CD14-positive monocyte (primary cell): Measurements from ENCODE around the gene SH3RF1. TPM values are rescaled to one million over a fixed set of nuclear protein-coding genes. Genes with fewer than 3 reads are reported as not detected.
A peak's percentile ranks its signal among the peaks of the same experiment; 100 is the strongest.

Experiments
- DNase-seq, 3 donors: peaks; one replicate each; pipeline ENCODE4 v3.0.0-alpha.2; 2011 to 2022
- H2AFZ ChIP-seq: 2 replicates; pipeline ENCODE4 v1.6.0; 2012; ENCODE audit warnings: mild to moderate bottlenecking, low read depth, low read length, inconsistent platforms; ENCODE audit not compliant: insufficient read depth, poor library complexity, severe bottlenecking
- H3K27ac ChIP-seq, 2 donors: 1 replicate in 1 of 2; 2 replicates in 1 of 2; pipeline ENCODE4 v1.5.1; 2012 to 2013; ENCODE audit warnings: low read length in 2 of 2, control low read depth in 1 of 2, inconsistent platforms in 1 of 2, low read depth in 1 of 2, mild to moderate bottlenecking in 1 of 2
- H3K27me3 ChIP-seq, 2 donors: one replicate each; pipeline versions ENCODE4 v1.6.0 to v1.6.1; 2011 to 2013; ENCODE audit warnings: low read length in 2 of 2; ENCODE audit not compliant: control insufficient read depth in 2 of 2, insufficient read depth in 2 of 2
- H3K36me3 ChIP-seq, 2 donors: replicated peaks in 1 of 2; 1 replicate in 1 of 2; 2 replicates in 1 of 2; pipeline versions ENCODE4 v1.5.1 to v1.6.1; 2012 to 2013; ENCODE audit warnings: low read length in 2 of 2, control low read depth in 1 of 2, inconsistent platforms in 1 of 2, mild to moderate bottlenecking in 1 of 2; ENCODE audit not compliant: insufficient read depth in 2 of 2, control insufficient read depth in 1 of 2
- H3K4me1 ChIP-seq, 2 donors: 1 replicate in 1 of 2; 2 replicates in 1 of 2; pipeline versions ENCODE4 v1.5.1 to v1.6.1; 2012 to 2013; ENCODE audit warnings: low read length in 2 of 2, control low read depth in 1 of 2, inconsistent platforms in 1 of 2, mild to moderate bottlenecking in 1 of 2, moderate library complexity in 1 of 2; ENCODE audit not compliant: insufficient read depth in 2 of 2, control insufficient read depth in 1 of 2
- H3K4me2 ChIP-seq: replicated peaks from 2 replicates; pipeline ENCODE3; 2012; ENCODE audit warnings: low read length, moderate library complexity, mild to moderate bottlenecking; ENCODE audit not compliant: poor library complexity, severe bottlenecking; ENCODE audit errors: extremely low read depth
- H3K4me3 ChIP-seq, 3 experiments: fragments of 200-600 bp in 1 of 3; sonication (generic) in 1 of 3; replicated peaks in 1 of 3; 1 replicate in 2 of 3; 2 replicates in 1 of 3; pipeline ENCODE4 v1.5.1; 2011 to 2013; ENCODE audit warnings: low read length in 3 of 3, mild to moderate bottlenecking in 3 of 3, control low read depth in 2 of 3, low read depth in 2 of 3, inconsistent platforms in 1 of 3, moderate library complexity in 1 of 3
- H3K79me2 ChIP-seq: 2 replicates; pipeline ENCODE4 v1.6.0; 2012; ENCODE audit warnings: mild to moderate bottlenecking, control low read depth, inconsistent platforms, low read length, moderate library complexity; ENCODE audit not compliant: insufficient read depth
- H3K9ac ChIP-seq: 2 replicates; pipeline ENCODE4 v1.6.0; 2017; ENCODE audit warnings: low read length, mild to moderate bottlenecking; ENCODE audit not compliant: insufficient read depth, poor library complexity, severe bottlenecking
- H3K9me3 ChIP-seq, 2 donors: replicated peaks in 1 of 2; 1 replicate in 1 of 2; 2 replicates in 1 of 2; pipeline versions ENCODE4 v1.5.1 to v1.6.1; 2012 to 2013; ENCODE audit warnings: low read length in 2 of 2, control low read depth in 1 of 2; ENCODE audit not compliant: control insufficient read depth in 1 of 2, insufficient read depth in 1 of 2
- H4K20me1 ChIP-seq: 2 replicates; pipeline ENCODE4 v1.6.0; 2012; ENCODE audit warnings: mild to moderate bottlenecking, low read length, control low read depth, moderate library complexity; ENCODE audit not compliant: insufficient read depth
- H3K27ac Mint-ChIP-seq, 7 donors: one replicate each; pipeline ENCODE4 v1.8.0; 2020; ENCODE audit warnings: mild to moderate bottlenecking in 7 of 7, mixed read lengths in 7 of 7, moderate library complexity in 6 of 7, inconsistent platforms in 2 of 7
- H3K27me3 Mint-ChIP-seq, 3 donors: one replicate each; pipeline ENCODE4 v1.8.0; 2021 to 2022; ENCODE audit warnings: low read depth in 3 of 3, mild to moderate bottlenecking in 3 of 3, mixed read lengths in 3 of 3, moderate library complexity in 3 of 3, inconsistent platforms in 1 of 3
- H3K36me3 Mint-ChIP-seq, 2 donors: one replicate each; pipeline ENCODE4 v1.8.0; 2020; ENCODE audit warnings: mixed read lengths in 2 of 2, inconsistent platforms in 1 of 2, mild to moderate bottlenecking in 1 of 2
- H3K4me1 Mint-ChIP-seq: one replicate; pipeline ENCODE4 v1.8.0; 2020; ENCODE audit warnings: mild to moderate bottlenecking, mixed read lengths
- H3K4me3 Mint-ChIP-seq, 2 donors: one replicate each; pipeline ENCODE4 v1.8.0; 2020; ENCODE audit warnings: mild to moderate bottlenecking in 2 of 2, mixed read lengths in 2 of 2, moderate library complexity in 1 of 2
- H3K9me3 Mint-ChIP-seq, 7 donors: one replicate each; pipeline ENCODE4 v1.8.0; 2020 to 2022; ENCODE audit warnings: mixed read lengths in 7 of 7, mild to moderate bottlenecking in 6 of 7, moderate library complexity in 6 of 7, inconsistent platforms in 2 of 7
- WGBS: methylation state at CpG from one replicate; pipeline ENCODE4 v1.1.5; 2013; ENCODE audit warnings: missing lambda C conversion rate; ENCODE audit not compliant: insufficient coverage; 5-methylcytosine and 5-hydroxymethylcytosine counted together
- intact Hi-C, 2 donors: fragments of 100-400 bp; cut with micrococcal nuclease; formaldehyde crosslinking; loops; one replicate each; pipeline versions ENCODE4 v1.15.0 to v1.15.1; 2023
- polyA plus RNA-seq, 3 donors: library from polyadenylated mRNA; depleted of rRNA in 1 of 3; unstranded in 2 of 3; stranded (reverse) in 1 of 3; fragments of 300-500 nt in 2 of 3; fragments of >200 nt in 1 of 3; fragmentation: Illumina TruSeq in 2 of 3; gene quantifications; 1 replicate in 2 of 3; 2 replicates in 1 of 3; pipeline ENCODE4 v1.2.3, GENCODE V29; 2012 to 2021
- TF ChIP-seq, protein P1 (sequence below): fragments of 200-600 bp; IDR thresholded peaks from one replicate; pipeline ENCODE4 v1.8.0; 2022; ENCODE audit warnings: antibody characterized with exemption, mild to moderate bottlenecking

The SH3RF1 gene
- polyA plus RNA-seq, 3 donors: 3.1 to 4.7 (median 4.4) TPM

DNA sequence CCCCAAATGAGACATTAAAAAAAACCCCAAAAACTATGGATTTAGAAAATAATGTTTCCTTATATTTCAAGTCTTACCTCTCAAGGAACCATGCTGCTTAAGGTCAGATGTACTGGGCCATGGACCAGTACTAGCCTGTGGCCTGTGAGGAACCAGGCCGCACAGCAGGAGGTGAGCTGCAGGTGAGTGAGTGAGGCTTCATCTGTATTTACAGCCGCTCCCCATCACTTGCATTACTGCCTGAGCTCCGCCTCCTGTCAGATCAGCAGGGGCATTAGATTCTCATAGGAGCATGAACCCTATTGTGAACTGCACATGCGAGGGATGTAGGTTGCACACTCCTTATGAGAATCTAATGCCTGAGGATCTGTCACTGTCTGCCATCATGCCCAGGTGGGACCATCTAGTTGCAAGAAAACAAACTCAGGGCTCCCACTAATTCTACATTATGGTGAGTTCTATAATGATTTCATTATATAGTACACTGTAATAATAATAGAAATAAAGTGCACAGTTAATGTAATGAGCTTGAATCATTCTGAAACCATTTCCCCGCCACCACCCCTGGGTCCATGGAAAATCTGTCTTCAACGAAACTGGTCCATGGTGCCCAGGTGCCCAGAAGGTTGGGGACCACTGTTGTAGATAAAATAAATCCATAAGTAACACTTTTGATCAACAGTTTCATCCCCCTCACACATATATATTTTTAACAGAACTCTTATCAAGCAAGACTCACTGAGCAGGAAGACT lies 155.4 kb downstream of the SH3RF1 start:
- H3K27ac Mint-ChIP-seq: peak overlapping the region in 4 of 7 donors; percentile 12 to 37 (median 26)
- H3K4me3 Mint-ChIP-seq: no peak overlapping the region
- H3K9me3 Mint-ChIP-seq: no peaks in the 10 kb centered on the region
- H3K4me1 Mint-ChIP-seq: no peaks in the 10 kb centered on the region
- 96% methylated on average over 4 of the region's 6 CpGs for WGBS
- H3K27me3 Mint-ChIP-seq: peaks cover 0 to 2% (median 0%) of the 10 kb centered on the region in 3 donors
- H3K79me2 ChIP-seq: no peaks in the 10 kb centered on the region
- DNase-seq: no peak
- no peaks in the 10 kb centered on the region for H3K4me1 ChIP-seq
- no peaks in the 10 kb centered on the region for H3K27me3 ChIP-seq
- H3K36me3 ChIP-seq: peaks cover 47 to 92% of the 10 kb centered on the region in 2 donors
- no peak overlapping the region for H3K4me2 ChIP-seq
- peak overlapping the region in 1 of 2 donors; percentile 50 for H3K27ac ChIP-seq
- no peak overlapping the region for H2AFZ ChIP-seq
- intact Hi-C loops: no loop called here
- H4K20me1 ChIP-seq: no peaks in the 10 kb centered on the region
- no peak overlapping the region for H3K4me3 ChIP-seq
- TF ChIP-seq, protein P1, sequence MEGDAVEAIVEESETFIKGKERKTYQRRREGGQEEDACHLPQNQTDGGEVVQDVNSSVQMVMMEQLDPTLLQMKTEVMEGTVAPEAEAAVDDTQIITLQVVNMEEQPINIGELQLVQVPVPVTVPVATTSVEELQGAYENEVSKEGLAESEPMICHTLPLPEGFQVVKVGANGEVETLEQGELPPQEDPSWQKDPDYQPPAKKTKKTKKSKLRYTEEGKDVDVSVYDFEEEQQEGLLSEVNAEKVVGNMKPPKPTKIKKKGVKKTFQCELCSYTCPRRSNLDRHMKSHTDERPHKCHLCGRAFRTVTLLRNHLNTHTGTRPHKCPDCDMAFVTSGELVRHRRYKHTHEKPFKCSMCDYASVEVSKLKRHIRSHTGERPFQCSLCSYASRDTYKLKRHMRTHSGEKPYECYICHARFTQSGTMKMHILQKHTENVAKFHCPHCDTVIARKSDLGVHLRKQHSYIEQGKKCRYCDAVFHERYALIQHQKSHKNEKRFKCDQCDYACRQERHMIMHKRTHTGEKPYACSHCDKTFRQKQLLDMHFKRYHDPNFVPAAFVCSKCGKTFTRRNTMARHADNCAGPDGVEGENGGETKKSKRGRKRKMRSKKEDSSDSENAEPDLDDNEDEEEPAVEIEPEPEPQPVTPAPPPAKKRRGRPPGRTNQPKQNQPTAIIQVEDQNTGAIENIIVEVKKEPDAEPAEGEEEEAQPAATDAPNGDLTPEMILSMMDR: no peak
- peaks cover 52 to 66% of the 10 kb centered on the region in 2 donors for H3K36me3 Mint-ChIP-seq
- no peaks in the 10 kb centered on the region for H3K9me3 ChIP-seq
- no peak overlapping the region for H3K9ac ChIP-seq

DNA sequence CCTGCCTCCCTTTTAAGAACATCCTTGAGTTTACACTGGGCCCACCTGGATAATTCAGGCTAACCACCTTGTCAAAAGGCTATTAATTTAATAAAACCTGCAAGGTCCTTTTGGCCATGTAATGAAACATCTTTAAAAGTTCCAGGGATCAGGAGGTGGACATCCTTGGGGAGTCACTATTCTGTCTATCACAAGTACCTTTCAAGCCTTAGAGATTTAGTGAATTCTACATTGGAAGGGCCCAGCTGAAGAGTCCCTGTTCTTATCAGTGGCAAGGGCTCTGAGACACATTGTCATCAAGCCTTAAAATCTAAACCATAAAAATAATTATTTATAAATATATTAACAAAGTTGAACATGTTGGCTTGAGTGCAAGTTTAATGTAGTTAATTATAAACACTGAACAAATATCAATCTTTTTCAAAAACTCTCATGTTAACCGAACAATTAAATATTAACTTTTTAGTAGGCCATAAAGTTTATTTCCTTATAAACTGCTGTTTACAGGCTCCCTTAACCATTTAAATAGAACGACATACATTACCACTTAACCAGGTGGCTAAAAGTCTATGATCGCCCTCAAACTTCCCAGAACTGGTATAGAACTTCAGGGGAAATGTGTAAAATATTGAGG lies 156.3 kb downstream of the SH3RF1 start:
- H3K27me3 Mint-ChIP-seq: peaks cover 0 to 2% (median 0%) of the 10 kb centered on the region in 3 donors
- Histone ChIP-seq H3K36me3 (peaks cover 42 to 91% of the 10 kb centered on the region in 2 donors), H3K4me1 (no peaks in the 10 kb centered on the region), H3K4me2 (no peak overlapping the region), H2AFZ (no peak overlapping the region), H4K20me1 (no peaks in the 10 kb centered on the region), H3K4me3 (no peak overlapping the region), H3K79me2 (no peaks in the 10 kb centered on the region), H3K9ac (no peak overlapping the region), H3K27me3 (no peaks in the 10 kb centered on the region), H3K27ac (no peak overlapping the region), H3K9me3 (no peaks in the 10 kb centered on the region)
- no peak overlapping the region for H3K4me3 Mint-ChIP-seq
- TF ChIP-seq, protein P1: no peak
- H3K9me3 Mint-ChIP-seq: no peaks in the 10 kb centered on the region
- no peak for DNase-seq
- intact Hi-C loops: no loop called here
- peak overlapping the region in 1 of 7 donors; percentile 38 for H3K27ac Mint-ChIP-seq
- WGBS: no CpG with 5 or more reads among the region's 3 CpGs
- peaks cover 55 to 71% of the 10 kb centered on the region in 2 donors for H3K36me3 Mint-ChIP-seq
- no peaks in the 10 kb centered on the region for H3K4me1 Mint-ChIP-seq
